C4-2B (cell line): ENCODE results near the gene ZNF488.
A peak's percentile ranks its signal among the peaks of the same experiment; 100 is the strongest.

Source experiments
- ZFX ChIP-seq: fragments of 450-650 bp; IDR thresholded peaks from 2 replicates; pipeline ENCODE4 v1.6.1; 2017
- TF ChIP-seq, protein P1 (sequence below): fragments of 450-650 bp; conservative IDR thresholded peaks from 2 replicates; pipeline ENCODE4 v1.5.1; 2017; ENCODE audit warnings: mild to moderate bottlenecking

DNA sequence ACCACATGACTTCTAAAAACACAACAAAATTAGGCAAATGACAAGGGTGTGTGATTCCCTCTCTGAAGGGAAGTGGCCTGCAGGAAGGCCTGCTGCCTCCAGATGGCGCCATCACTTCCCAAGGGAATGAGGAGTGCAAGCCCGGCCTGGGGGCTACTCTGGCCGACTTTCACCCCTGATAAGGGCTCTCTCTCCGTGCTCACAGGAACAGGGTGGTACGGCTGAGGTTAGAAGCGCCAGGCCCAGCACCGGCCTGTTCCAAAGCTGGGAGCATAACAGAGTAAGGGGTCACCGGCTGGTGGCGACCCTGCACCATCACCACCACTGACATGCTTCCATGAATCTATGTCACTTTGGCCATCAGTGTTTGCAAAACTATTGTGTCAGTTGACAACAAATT, 22.8 kb downstream of the ZNF488 start:
- TF ChIP-seq, protein P1, sequence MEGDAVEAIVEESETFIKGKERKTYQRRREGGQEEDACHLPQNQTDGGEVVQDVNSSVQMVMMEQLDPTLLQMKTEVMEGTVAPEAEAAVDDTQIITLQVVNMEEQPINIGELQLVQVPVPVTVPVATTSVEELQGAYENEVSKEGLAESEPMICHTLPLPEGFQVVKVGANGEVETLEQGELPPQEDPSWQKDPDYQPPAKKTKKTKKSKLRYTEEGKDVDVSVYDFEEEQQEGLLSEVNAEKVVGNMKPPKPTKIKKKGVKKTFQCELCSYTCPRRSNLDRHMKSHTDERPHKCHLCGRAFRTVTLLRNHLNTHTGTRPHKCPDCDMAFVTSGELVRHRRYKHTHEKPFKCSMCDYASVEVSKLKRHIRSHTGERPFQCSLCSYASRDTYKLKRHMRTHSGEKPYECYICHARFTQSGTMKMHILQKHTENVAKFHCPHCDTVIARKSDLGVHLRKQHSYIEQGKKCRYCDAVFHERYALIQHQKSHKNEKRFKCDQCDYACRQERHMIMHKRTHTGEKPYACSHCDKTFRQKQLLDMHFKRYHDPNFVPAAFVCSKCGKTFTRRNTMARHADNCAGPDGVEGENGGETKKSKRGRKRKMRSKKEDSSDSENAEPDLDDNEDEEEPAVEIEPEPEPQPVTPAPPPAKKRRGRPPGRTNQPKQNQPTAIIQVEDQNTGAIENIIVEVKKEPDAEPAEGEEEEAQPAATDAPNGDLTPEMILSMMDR = peak; percentile 88
- no peak for TF ChIP-seq ZFX
